Mesodermal cell (in vitro differentiated cells): ENCODE results near the gene MIPEP.

Source experiments
- H3K27ac ChIP-seq: 2 replicates; pipeline ENCODE4 v1.7.0; 2013; ENCODE audit warnings: mild to moderate bottlenecking, low read depth, low read length, moderate library complexity; ENCODE audit not compliant: severe bottlenecking
- H3K36me3 ChIP-seq: 2 replicates; pipeline ENCODE4 v1.7.1; 2013; ENCODE audit warnings: mild to moderate bottlenecking, low read length, moderate library complexity; ENCODE audit not compliant: control insufficient read depth, insufficient read depth
- H3K4me1 ChIP-seq: one replicate; pipeline ENCODE4 v1.7.1; 2013; ENCODE audit warnings: mild to moderate bottlenecking, low read length; ENCODE audit not compliant: insufficient read depth, control insufficient read depth, poor library complexity, severe bottlenecking
- H3K4me3 ChIP-seq: 2 replicates; pipeline ENCODE4 v1.7.0; 2013; ENCODE audit warnings: low read length, control low read depth, mild to moderate bottlenecking; ENCODE audit not compliant: insufficient read depth, poor library complexity, severe bottlenecking; ENCODE audit errors: extremely low read depth
- H3K9me3 ChIP-seq: 2 replicates; pipeline ENCODE4 v1.7.1; 2013; ENCODE audit warnings: mild to moderate bottlenecking, low read length, moderate library complexity; ENCODE audit not compliant: control insufficient read depth
- WGBS, 2 experiments: methylation state at CpG; one replicate each; pipeline ENCODE4 v1.1.5; 2013; ENCODE audit warnings: missing lambda C conversion rate in 2 of 2; ENCODE audit not compliant: insufficient coverage in 2 of 2; 5-methylcytosine and 5-hydroxymethylcytosine counted together

MIPEP gene

GRCh38 chr13:23808803-23809202, 80.4 kb downstream of the MIPEP start:
- Histone ChIP-seq H3K27ac (no peak overlapping the region), H3K36me3 (no peaks in the 10 kb centered on the region), H3K9me3 (no peaks in the 10 kb centered on the region), H3K4me3 (no peak overlapping the region), H3K4me1 (no peaks in the 10 kb centered on the region)
- WGBS, 2 experiments, result no CpG with 5 or more reads among the region's 1 CpG

- WGBS, 2 experiments, result 71 to 96% methylated on average over 3 to 4 of the region's 4 CpGs
- Histone ChIP-seq H3K36me3 (no peaks in the 10 kb centered on the region), H3K4me3 (no peak overlapping the region), H3K4me1 (no peaks in the 10 kb centered on the region), H3K27ac (no peak overlapping the region), H3K9me3 (no peaks in the 10 kb centered on the region)
These were observed 82.2 kb downstream of the MIPEP start for GRCh38 chr13:23806874-23807526.

- Histone ChIP-seq H3K4me3 (no peak overlapping the region), H3K27ac (no peak overlapping the region), H3K36me3 (no peaks in the 10 kb centered on the region), H3K9me3 (no peaks in the 10 kb centered on the region), H3K4me1 (no peaks in the 10 kb centered on the region)
- 100% methylated on average over 1 of the region's 1 CpG; no CpG with 5 or more reads in 1 of the 2 experiments for WGBS, 2 experiments
These were observed 83.4 kb downstream of the MIPEP start for GRCh38 chr13:23805821-23806220.

GRCh38 chr13:23805122-23805521, 84.1 kb downstream of the MIPEP start:
- Histone ChIP-seq H3K36me3 (no peaks in the 10 kb centered on the region), H3K27ac (no peak overlapping the region), H3K4me1 (no peaks in the 10 kb centered on the region), H3K4me3 (no peak overlapping the region), H3K9me3 (no peaks in the 10 kb centered on the region)
- WGBS, 2 experiments, result 96 to 100% methylated on average over 2 to 4 of the region's 5 CpGs

- Histone ChIP-seq H3K4me3 (no peak overlapping the region), H3K36me3 (no peaks in the 10 kb centered on the region), H3K27ac (no peak overlapping the region), H3K9me3 (no peaks in the 10 kb centered on the region), H3K4me1 (no peaks in the 10 kb centered on the region)
- no CpG with 5 or more reads among the region's 1 CpG for WGBS, 2 experiments
These were observed 85.0 kb downstream of the MIPEP start for GRCh38 chr13:23804166-23804565.

GRCh38 chr13:23801141-23801540, 88.1 kb downstream of the MIPEP start:
- H3K27ac ChIP-seq, result no peak overlapping the region
- H3K36me3 ChIP-seq, result no peaks in the 10 kb centered on the region
- peaks cover 6% of the 10 kb centered on the region for H3K9me3 ChIP-seq
- no peak overlapping the region for H3K4me3 ChIP-seq
- 98 to 100% methylated on average over 4 of the region's 4 CpGs for WGBS, 2 experiments
- no peaks in the 10 kb centered on the region for H3K4me1 ChIP-seq

- Histone ChIP-seq H3K36me3 (no peaks in the 10 kb centered on the region), H3K4me3 (no peak overlapping the region), H3K27ac (no peak overlapping the region), H3K9me3 (peaks cover 6% of the 10 kb centered on the region), H3K4me1 (no peaks in the 10 kb centered on the region)
- WGBS, 2 experiments, result no CpG with 5 or more reads among the region's 1 CpG
These were observed 89.3 kb downstream of the MIPEP start for GRCh38 chr13:23799945-23800344.

- no peak overlapping the region for H3K4me3 ChIP-seq
- H3K27ac ChIP-seq, result no peak overlapping the region
- WGBS, 2 experiments, result 89% methylated on average over 5 of the region's 5 CpGs
- peaks cover 6% of the 10 kb centered on the region for H3K9me3 ChIP-seq
- no peaks in the 10 kb centered on the region for H3K36me3 ChIP-seq
- H3K4me1 ChIP-seq, result no peaks in the 10 kb centered on the region
These were observed 91.8 kb downstream of the MIPEP start for GRCh38 chr13:23797276-23797903.

GRCh38 chr13:23796551-23796950, 92.6 kb downstream of the MIPEP start:
- H3K4me1 ChIP-seq, result no peaks in the 10 kb centered on the region
- no peaks in the 10 kb centered on the region for H3K36me3 ChIP-seq
- 86 to 100% methylated on average over 1 to 2 of the region's 2 CpGs for whole genome bisulfite sequencing, 2 experiments
- peaks cover 6% of the 10 kb centered on the region for H3K9me3 ChIP-seq
- H3K4me3 ChIP-seq, result no peak overlapping the region
- no peak overlapping the region for H3K27ac ChIP-seq

GRCh38 chr13:23794267-23795161, 94.7 kb downstream of the MIPEP start:
- 100% methylated on average over 1 of the region's 7 CpGs for WGBS, 2 experiments
- H3K4me1 ChIP-seq, result peaks cover 5% of the 10 kb centered on the region
- H3K4me3 ChIP-seq, result no peak overlapping the region
- H3K9me3 ChIP-seq, result peaks cover 6% of the 10 kb centered on the region
- H3K27ac ChIP-seq, result no peak overlapping the region
- no peaks in the 10 kb centered on the region for H3K36me3 ChIP-seq
